ENCODE measurements around the gene SPTAN1.

The SPTAN1 gene

GRCh38 chr9:128628471-128629048 is 76.2 kb downstream of the SPTAN1 start:
- H3K27ac ChIP-seq (ENCODE audit: low read depth, low read length, poor library complexity, severe bottlenecking): no peak overlapping the region
- no peak overlapping the region for H3K4me3 ChIP-seq (ENCODE audit: low read depth, low read length, poor library complexity, severe bottlenecking)
- H3K9me2 ChIP-seq (ENCODE audit: low read depth, low read length): no peaks in the 10 kb centered on the region
- no peaks in the 10 kb centered on the region for H3K79me2 ChIP-seq (ENCODE audit: insufficient read depth, low read length)
- peaks cover 75% of the 10 kb centered on the region for H3K36me3 ChIP-seq (ENCODE audit: insufficient read depth, low read length)
- no peaks in the 10 kb centered on the region for H4K20me1 ChIP-seq (ENCODE audit: insufficient read depth, low read length)
- no peak overlapping the region for H3K9ac ChIP-seq (ENCODE audit: low read length)
- H3F3A ChIP-seq (ENCODE audit: insufficient read depth, low read length): no peaks in the 10 kb centered on the region
- no peak overlapping the region for H3K4me2 ChIP-seq (ENCODE audit: low read length)
- H3K27me3 ChIP-seq (ENCODE audit: insufficient read depth, low read length): no peaks in the 10 kb centered on the region
- TF ChIP-seq, protein P1, sequence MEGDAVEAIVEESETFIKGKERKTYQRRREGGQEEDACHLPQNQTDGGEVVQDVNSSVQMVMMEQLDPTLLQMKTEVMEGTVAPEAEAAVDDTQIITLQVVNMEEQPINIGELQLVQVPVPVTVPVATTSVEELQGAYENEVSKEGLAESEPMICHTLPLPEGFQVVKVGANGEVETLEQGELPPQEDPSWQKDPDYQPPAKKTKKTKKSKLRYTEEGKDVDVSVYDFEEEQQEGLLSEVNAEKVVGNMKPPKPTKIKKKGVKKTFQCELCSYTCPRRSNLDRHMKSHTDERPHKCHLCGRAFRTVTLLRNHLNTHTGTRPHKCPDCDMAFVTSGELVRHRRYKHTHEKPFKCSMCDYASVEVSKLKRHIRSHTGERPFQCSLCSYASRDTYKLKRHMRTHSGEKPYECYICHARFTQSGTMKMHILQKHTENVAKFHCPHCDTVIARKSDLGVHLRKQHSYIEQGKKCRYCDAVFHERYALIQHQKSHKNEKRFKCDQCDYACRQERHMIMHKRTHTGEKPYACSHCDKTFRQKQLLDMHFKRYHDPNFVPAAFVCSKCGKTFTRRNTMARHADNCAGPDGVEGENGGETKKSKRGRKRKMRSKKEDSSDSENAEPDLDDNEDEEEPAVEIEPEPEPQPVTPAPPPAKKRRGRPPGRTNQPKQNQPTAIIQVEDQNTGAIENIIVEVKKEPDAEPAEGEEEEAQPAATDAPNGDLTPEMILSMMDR (IDR thresholded peaks at IDR 0.05; ENCODE audit: low read length): no peak
- TF ChIP-seq EZH2 (IDR thresholded peaks at IDR 0.05; ENCODE audit: borderline replicate concordance, low read length): no peak
- no peak overlapping the region for H2AFZ ChIP-seq (ENCODE audit: low read length)
- H3K9me3 ChIP-seq (ENCODE audit: low read length): no peaks in the 10 kb centered on the region
- H3K4me1 ChIP-seq (ENCODE audit: insufficient read depth, low read length, severe bottlenecking): no peaks in the 10 kb centered on the region

- peaks cover 79% of the 10 kb centered on the region for H3K36me3 ChIP-seq (ENCODE audit: insufficient read depth, low read length)
- H3F3A ChIP-seq (ENCODE audit: insufficient read depth, low read length): no peaks in the 10 kb centered on the region
- H3K79me2 ChIP-seq (ENCODE audit: insufficient read depth, low read length): no peaks in the 10 kb centered on the region
- no peaks in the 10 kb centered on the region for H4K20me1 ChIP-seq (ENCODE audit: insufficient read depth, low read length)
- no peaks in the 10 kb centered on the region for H3K9me3 ChIP-seq (ENCODE audit: low read length)
- no peaks in the 10 kb centered on the region for H3K27me3 ChIP-seq (ENCODE audit: insufficient read depth, low read length)
- H3K4me2 ChIP-seq (ENCODE audit: low read length): no peak overlapping the region
- no peaks in the 10 kb centered on the region for H3K4me1 ChIP-seq (ENCODE audit: insufficient read depth, low read length, severe bottlenecking)
- H3K9me2 ChIP-seq (ENCODE audit: low read depth, low read length): no peaks in the 10 kb centered on the region
- H2AFZ ChIP-seq (ENCODE audit: low read length): no peak overlapping the region
- H3K4me3 ChIP-seq (ENCODE audit: low read depth, low read length, poor library complexity, severe bottlenecking): no peak overlapping the region
- H3K27ac ChIP-seq (ENCODE audit: low read depth, low read length, poor library complexity, severe bottlenecking): no peak overlapping the region
- no peak overlapping the region for H3K9ac ChIP-seq (ENCODE audit: low read length)
- TF ChIP-seq EZH2 (IDR thresholded peaks at IDR 0.05; ENCODE audit: borderline replicate concordance, low read length): no peak
- TF ChIP-seq, protein P1 (IDR thresholded peaks at IDR 0.05; ENCODE audit: low read length): no peak
These were observed 76.7 kb downstream of the SPTAN1 start for GRCh38 chr9:128629136-128629535.

- no peak overlapping the region for H3K9ac ChIP-seq (ENCODE audit: low read length)
- no peaks in the 10 kb centered on the region for H3K4me1 ChIP-seq (ENCODE audit: insufficient read depth, low read length, severe bottlenecking)
- no peaks in the 10 kb centered on the region for H3K9me2 ChIP-seq (ENCODE audit: low read depth, low read length)
- H3K9me3 ChIP-seq (ENCODE audit: low read length): no peaks in the 10 kb centered on the region
- no peaks in the 10 kb centered on the region for H4K20me1 ChIP-seq (ENCODE audit: insufficient read depth, low read length)
- H3K27ac ChIP-seq (ENCODE audit: low read depth, low read length, poor library complexity, severe bottlenecking): no peak overlapping the region
- H3K27me3 ChIP-seq (ENCODE audit: insufficient read depth, low read length): no peaks in the 10 kb centered on the region
- no peak overlapping the region for H3K4me3 ChIP-seq (ENCODE audit: low read depth, low read length, poor library complexity, severe bottlenecking)
- no peak for TF ChIP-seq EZH2 (IDR thresholded peaks at IDR 0.05; ENCODE audit: borderline replicate concordance, low read length)
- TF ChIP-seq, protein P1 (IDR thresholded peaks at IDR 0.05; ENCODE audit: low read length): no peak
- H3K36me3 ChIP-seq (ENCODE audit: insufficient read depth, low read length): peaks cover 77% of the 10 kb centered on the region
- H2AFZ ChIP-seq (ENCODE audit: low read length): no peak overlapping the region
- no peaks in the 10 kb centered on the region for H3F3A ChIP-seq (ENCODE audit: insufficient read depth, low read length)
- H3K79me2 ChIP-seq (ENCODE audit: insufficient read depth, low read length): no peaks in the 10 kb centered on the region
- H3K4me2 ChIP-seq (ENCODE audit: low read length): no peak overlapping the region
These were observed 77.6 kb downstream of the SPTAN1 start for GRCh38 chr9:128629852-128630545.

Measured in OCI-LY1 (cell line).